A549 (cell line): Measurements from ENCODE around the gene SLC16A7.

ENCODE experiments used
- CBX8 ChIP-seq: fragments of 200-600 bp; sonication (generic); IDR thresholded peaks from 2 replicates; pipeline ENCODE4 v1.6.1; 2016
- EHMT2 ChIP-seq: fragments of 200-600 bp; sonication (generic); IDR thresholded peaks from 2 replicates; pipeline ENCODE4 v1.6.1; 2016; ENCODE audit warnings: antibody characterized with exemption, low read depth, mild to moderate bottlenecking, moderate library complexity
- ESRRA ChIP-seq: fragments of 150-350 bp; IDR thresholded peaks from 2 replicates; pipeline ENCODE4 v1.6.1; 2014; ENCODE audit warnings: mild to moderate bottlenecking, low read length, borderline replicate concordance
- FOSL2 ChIP-seq, 2 experiments: fragments of 450-650 bp in 1 of 2; fragments of >200 bp in 1 of 2; sonication (Bioruptor Twin) in 1 of 2; formaldehyde crosslinking; IDR thresholded peaks; 2 replicates each; pipeline versions ENCODE4 v1.5.0 to v1.6.1; 2016 to 2020; ENCODE audit warnings: mild to moderate bottlenecking in 1 of 2, moderate library complexity in 1 of 2
- JUN ChIP-seq, 2 experiments: fragments of >200 bp; sonication (Bioruptor Twin); formaldehyde crosslinking; IDR thresholded peaks; 2 replicates in 1 of 2; 3 replicates in 1 of 2; pipeline ENCODE4 v1.6.1; 2016 to 2017
- MAZ ChIP-seq: fragments of 150-350 bp; IDR thresholded peaks from 2 replicates; pipeline ENCODE4 v1.6.1; 2014; ENCODE audit warnings: antibody characterized with exemption, low read depth, low read length, borderline replicate concordance
- POLR2A ChIP-seq: IDR thresholded peaks from 2 replicates; pipeline ENCODE4 v1.6.1; 2012; ENCODE audit warnings: mild to moderate bottlenecking, low read length
- RAD21 ChIP-seq, 2 experiments: fragments of >200 bp in 1 of 2; sonication (Bioruptor Twin) in 1 of 2; formaldehyde crosslinking in 1 of 2; IDR thresholded peaks in 1 of 2; conservative IDR thresholded peaks in 1 of 2; 2 replicates in 1 of 2; 3 replicates in 1 of 2; pipeline ENCODE4 v1.6.1; 2012 to 2018; ENCODE audit warnings: inconsistent platforms in 1 of 2
- RFX5 ChIP-seq: fragments of 450-650 bp; IDR thresholded peaks from 2 replicates; pipeline ENCODE4 v1.7.1; 2014; ENCODE audit warnings: antibody characterized with exemption, mild to moderate bottlenecking, moderate library complexity
- SMC3 ChIP-seq: fragments of >200 bp; sonication (Bioruptor Twin); formaldehyde crosslinking; IDR thresholded peaks from 3 replicates; pipeline ENCODE4 v1.6.1; 2018; ENCODE audit warnings: inconsistent platforms
- TF ChIP-seq, protein P1 (sequence below): fragments of >200 bp; sonication (Bioruptor Twin); formaldehyde crosslinking; IDR thresholded peaks from 3 replicates; pipeline ENCODE4 v1.5.1; 2016
- TF ChIP-seq, protein P2 (sequence below): fragments of 200-600 bp; sonication (generic); IDR thresholded peaks from 2 replicates; pipeline ENCODE4 v1.6.1; 2016; ENCODE audit warnings: antibody characterized with exemption, mild to moderate bottlenecking, moderate library complexity

DNA sequence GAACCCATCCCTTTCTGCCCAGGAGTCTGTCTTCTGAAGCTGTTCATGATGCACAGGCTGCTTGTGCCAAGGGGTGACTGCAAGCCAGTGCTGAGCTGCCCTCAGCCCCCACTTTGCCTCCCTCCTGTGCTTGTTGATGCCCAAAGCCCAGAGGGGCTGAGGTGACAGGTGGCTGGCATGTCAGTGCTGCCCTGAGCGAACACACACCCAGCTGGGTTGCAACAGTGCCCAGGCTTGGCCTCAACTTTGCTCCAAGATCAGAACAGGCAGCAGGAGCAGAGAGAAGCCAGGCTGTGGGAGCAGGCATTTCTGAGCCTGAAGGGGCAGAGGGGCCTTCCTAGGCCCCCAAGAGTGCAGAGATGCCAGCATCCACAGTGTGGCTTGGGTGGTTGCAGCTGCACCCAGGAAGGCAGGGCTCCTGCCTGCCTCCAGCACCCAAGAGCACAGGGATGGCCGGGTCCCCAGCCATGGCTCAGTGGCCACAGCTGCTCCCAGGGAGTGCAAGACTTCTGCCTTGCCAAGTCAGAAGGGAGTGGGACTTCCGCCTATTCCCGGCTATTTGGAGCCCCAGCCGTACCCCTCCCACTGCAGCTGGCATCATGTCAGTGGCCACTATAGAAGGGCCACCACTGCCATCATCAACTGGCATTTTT lies 83.1 kb downstream of the SLC16A7 start:
- no peak for TF ChIP-seq JUN (IDR thresholded peaks at IDR 0.05)
- TF ChIP-seq ESRRA = no peak
- TF ChIP-seq POLR2A = no peak
- TF ChIP-seq EHMT2 = no peak
- TF ChIP-seq, protein P1, sequence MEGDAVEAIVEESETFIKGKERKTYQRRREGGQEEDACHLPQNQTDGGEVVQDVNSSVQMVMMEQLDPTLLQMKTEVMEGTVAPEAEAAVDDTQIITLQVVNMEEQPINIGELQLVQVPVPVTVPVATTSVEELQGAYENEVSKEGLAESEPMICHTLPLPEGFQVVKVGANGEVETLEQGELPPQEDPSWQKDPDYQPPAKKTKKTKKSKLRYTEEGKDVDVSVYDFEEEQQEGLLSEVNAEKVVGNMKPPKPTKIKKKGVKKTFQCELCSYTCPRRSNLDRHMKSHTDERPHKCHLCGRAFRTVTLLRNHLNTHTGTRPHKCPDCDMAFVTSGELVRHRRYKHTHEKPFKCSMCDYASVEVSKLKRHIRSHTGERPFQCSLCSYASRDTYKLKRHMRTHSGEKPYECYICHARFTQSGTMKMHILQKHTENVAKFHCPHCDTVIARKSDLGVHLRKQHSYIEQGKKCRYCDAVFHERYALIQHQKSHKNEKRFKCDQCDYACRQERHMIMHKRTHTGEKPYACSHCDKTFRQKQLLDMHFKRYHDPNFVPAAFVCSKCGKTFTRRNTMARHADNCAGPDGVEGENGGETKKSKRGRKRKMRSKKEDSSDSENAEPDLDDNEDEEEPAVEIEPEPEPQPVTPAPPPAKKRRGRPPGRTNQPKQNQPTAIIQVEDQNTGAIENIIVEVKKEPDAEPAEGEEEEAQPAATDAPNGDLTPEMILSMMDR = no peak
- no peak for TF ChIP-seq RAD21 (conservative IDR thresholded peaks at IDR 0.05 in 1 of 2, IDR thresholded peaks at IDR 0.05 in 1 of 2)
- TF ChIP-seq RFX5 = no peak
- TF ChIP-seq, protein P2, sequence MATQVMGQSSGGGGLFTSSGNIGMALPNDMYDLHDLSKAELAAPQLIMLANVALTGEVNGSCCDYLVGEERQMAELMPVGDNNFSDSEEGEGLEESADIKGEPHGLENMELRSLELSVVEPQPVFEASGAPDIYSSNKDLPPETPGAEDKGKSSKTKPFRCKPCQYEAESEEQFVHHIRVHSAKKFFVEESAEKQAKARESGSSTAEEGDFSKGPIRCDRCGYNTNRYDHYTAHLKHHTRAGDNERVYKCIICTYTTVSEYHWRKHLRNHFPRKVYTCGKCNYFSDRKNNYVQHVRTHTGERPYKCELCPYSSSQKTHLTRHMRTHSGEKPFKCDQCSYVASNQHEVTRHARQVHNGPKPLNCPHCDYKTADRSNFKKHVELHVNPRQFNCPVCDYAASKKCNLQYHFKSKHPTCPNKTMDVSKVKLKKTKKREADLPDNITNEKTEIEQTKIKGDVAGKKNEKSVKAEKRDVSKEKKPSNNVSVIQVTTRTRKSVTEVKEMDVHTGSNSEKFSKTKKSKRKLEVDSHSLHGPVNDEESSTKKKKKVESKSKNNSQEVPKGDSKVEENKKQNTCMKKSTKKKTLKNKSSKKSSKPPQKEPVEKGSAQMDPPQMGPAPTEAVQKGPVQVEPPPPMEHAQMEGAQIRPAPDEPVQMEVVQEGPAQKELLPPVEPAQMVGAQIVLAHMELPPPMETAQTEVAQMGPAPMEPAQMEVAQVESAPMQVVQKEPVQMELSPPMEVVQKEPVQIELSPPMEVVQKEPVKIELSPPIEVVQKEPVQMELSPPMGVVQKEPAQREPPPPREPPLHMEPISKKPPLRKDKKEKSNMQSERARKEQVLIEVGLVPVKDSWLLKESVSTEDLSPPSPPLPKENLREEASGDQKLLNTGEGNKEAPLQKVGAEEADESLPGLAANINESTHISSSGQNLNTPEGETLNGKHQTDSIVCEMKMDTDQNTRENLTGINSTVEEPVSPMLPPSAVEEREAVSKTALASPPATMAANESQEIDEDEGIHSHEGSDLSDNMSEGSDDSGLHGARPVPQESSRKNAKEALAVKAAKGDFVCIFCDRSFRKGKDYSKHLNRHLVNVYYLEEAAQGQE = no peak
- no peak for TF ChIP-seq CBX8
- TF ChIP-seq MAZ = no peak
- TF ChIP-seq FOSL2 (IDR thresholded peaks at IDR 0.05) = no peak
- TF ChIP-seq FOSL2 (CRISPR knock-in tag; IDR thresholded peaks at IDR 0.05) = no peak
- TF ChIP-seq SMC3 = no peak
